Pancreas (tissue), 10 donors: ENCODE measurements around the gene HCAR2. TPM values are rescaled to one million over a fixed set of nuclear protein-coding genes. Genes with fewer than 3 reads are reported as not detected.
A peak's percentile ranks its signal among the peaks of the same experiment; 100 is the strongest.
"Not testable (repeated sequence)": the region's sequence is repeated elsewhere in the genome, so short reads cannot be mapped to it uniquely, and the experiment has no call there.

Experiments
- ATAC-seq, 4 donors: fragments of 200-7000 bp; cut with Tn5 transposase; one replicate each; pipeline versions ENCODE4 v1.8.0 to v1.9.1; 2020; ENCODE audit warnings: mild to moderate bottlenecking in 4 of 4, moderate library complexity in 4 of 4
- DNase-seq, 6 donors: peaks; one replicate each; pipeline ENCODE4 v3.0.0-alpha.2; 2020
- FAIRE-seq: peaks from 2 replicates; lab custom pipeline; 2012; peaks lifted over from hg19 to GRCh38; lab: Jason Lieb, UNC
- H3K27ac ChIP-seq, 4 donors: fragments of 200-600 bp; sonication (generic); 1 replicate in 3 of 4; 2 replicates in 1 of 4; pipeline versions ENCODE4 v1.5.0 to v1.8.0; 2020
- H3K27me3 ChIP-seq, 4 donors: fragments of 200-600 bp; one replicate each; pipeline ENCODE4 v1.8.0; 2021
- H3K36me3 ChIP-seq, 3 donors: fragments of 200-600 bp; sonication (generic) in 1 of 3; one replicate each; pipeline versions ENCODE4 v1.5.0 to v1.8.0; 2020 to 2021
- H3K4me1 ChIP-seq, 3 donors: fragments of 200-600 bp; one replicate each; pipeline ENCODE4 v1.8.0; 2021
- H3K4me3 ChIP-seq, 4 donors: fragments of 200-600 bp; sonication (generic) in 2 of 4; one replicate each; pipeline versions ENCODE4 v1.5.0 to v1.8.0; 2020 to 2021
- H3K9me3 ChIP-seq, 4 donors: fragments of 200-600 bp; one replicate each; pipeline ENCODE4 v1.8.0; 2021
- WGBS, 2 donors: extraction: QIAGEN DNeasy Blood & Tissue Kit; methylation state at CpG; one replicate each; pipeline ENCODE4 v1.1.7; 2013; 5-methylcytosine and 5-hydroxymethylcytosine counted together
- intact Hi-C, 3 donors: fragments of 100-400 bp; cut with DNase I; formaldehyde crosslinking; loops; one replicate each; pipeline versions ENCODE4 v1.11.1 to v1.14.2; 2022
- polyA plus RNA-seq, 2 donors: library from polyadenylated mRNA; stranded (reverse); fragments of 200-250 nt; gene quantifications; one replicate each; pipeline ENCODE4 v1.2.3, GENCODE V29; 2013
- total RNA-seq, 6 donors: library from RNA; stranded (reverse); fragmentation: NEBNext Ultra II Directional in 4 of 6; extraction: Animal tissue kit (Norgen Biotek cat#: 25700) in 4 of 6; gene quantifications; one replicate each; pipeline versions ENCODE4 v1.2.1 to v1.2.4, GENCODE V29; 2021 to 2023
- TF ChIP-seq, protein P1 (sequence below), 4 donors: fragments of 200-600 bp; sonication (generic) in 3 of 4; IDR thresholded peaks; one replicate each; pipeline versions ENCODE4 v1.5.0 to v1.8.0; 2021; ENCODE audit warnings: antibody characterized with exemption in 4 of 4
- donor health status: healthy with polysubstance abuse.
- donor health status: DM: no; HTN: no; CAD: no; lungs with moderate emphysema.
- donor health status: DM: no; HTN: no; CAD: no.
- donor health status: control.
- donor health status: control.
- donor health status: Bipolar disorder and iron deficiency.
- donor health status: DM: yes; HTN: yes; CAD: no.
- donor health status: DM: no; HTN: no; CAD: no.
- donor health status: DM: no; HTN: no; CAD: no.
- donor health status: DM: yes; HTN: yes; CAD: no.

HCAR2 gene
- total RNA-seq (under 1 TPM in 3 of 6 donors, not detected in 3; 0.25 to 0.95 (median 0.35) TPM), polyA plus RNA-seq (under 1 TPM; 0.05 to 0.08 TPM)

DNA sequence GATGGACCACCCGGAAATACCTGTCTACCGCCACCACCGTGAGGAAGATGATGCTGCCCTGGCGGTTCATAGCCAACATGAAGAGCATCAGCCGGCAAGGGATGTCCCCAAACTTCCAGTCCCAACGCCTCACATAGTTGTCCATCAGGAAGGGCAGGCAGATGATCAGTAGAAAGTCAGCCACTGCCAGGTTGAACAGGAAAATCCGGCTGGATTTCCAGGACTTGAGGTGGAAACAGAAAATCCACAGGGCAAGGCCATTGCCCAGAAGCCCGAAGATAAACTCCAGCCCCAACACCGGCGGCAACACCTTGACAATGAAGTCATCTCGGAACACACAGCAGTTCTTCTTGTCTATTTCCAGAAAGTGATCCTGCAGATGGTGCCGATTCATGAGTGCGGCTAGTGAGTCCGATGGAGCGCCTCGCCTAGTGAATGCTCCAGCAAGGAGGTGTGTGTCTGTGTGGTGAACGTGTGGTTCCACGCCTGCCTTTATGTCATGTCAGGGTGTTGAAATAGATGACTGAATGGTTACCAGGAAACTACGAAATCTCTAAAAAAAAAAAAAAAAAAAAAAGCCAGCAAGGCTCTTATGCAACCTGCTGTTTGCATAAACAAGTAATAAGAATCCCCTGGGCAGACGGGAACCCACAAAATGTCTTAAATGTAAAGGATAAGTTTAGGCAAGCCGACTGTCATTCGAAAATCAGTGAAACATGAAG lies at the start of gene HCAR2:
HCAR2 (minus strand) TSS at position 468 of the 722 bp plus-strand sequence; CDS start at position 394, 74 bp downstream.
- H3K36me3 ChIP-seq, H3K9me3 ChIP-seq, H3K27me3 ChIP-seq, H3K4me3 ChIP-seq, FAIRE-seq, intact Hi-C loops, H3K4me1 ChIP-seq, H3K27ac ChIP-seq: not testable (repeated sequence)
- ATAC-seq (peak in 2 of 4 donors; percentile 31 to 64), DNase-seq (peak in 1 of 6 donors; percentile 22)
- 74 to 79% methylated on average over 22 of the region's 22 CpGs for WGBS, 2 donors

DNA sequence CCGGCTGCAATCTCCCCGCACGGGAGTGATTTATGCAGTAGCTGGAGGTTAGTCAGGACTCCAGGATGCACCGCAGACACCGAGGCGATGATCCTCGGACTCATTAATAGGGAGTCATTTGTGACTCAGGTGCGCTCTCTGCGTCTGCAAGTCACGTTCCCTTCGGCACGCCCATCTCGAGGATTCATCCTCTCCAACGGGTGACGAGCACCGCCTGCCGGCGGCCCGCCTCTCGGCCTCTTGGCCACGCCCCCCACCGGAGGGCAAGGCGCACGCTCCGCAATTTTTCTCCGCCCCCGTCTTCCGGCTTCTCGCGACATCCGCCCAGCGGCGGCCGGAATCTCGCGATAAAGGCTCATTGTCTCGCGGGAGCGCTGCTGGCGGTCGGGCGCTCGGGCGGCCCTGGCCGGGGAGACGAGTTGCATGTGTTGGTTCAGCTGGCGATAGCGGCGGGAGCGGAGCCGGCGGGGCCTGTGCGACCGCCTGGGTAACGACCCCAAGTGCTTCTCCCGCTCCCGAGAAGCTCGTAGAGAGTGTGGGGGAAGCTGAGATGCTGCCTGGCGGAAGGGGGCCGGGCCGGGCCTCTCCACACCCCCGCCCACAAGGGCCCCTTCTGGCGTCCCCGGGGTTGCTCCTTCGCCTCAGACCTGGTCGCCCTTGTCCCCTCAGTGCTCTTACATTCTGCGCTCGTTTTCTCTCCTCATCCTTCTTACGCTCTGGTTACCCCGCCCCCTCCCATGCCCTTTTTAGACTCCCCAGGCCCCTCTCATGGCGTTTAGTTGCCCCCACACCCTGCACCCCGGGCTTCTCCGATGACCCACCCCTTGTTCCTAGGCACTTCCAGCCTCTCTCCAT lies 49.5 kb upstream of the HCAR2 start, which contains the start of gene DENR:
DENR (plus strand) TSS at position 361 of the 855 bp plus-strand sequence. CDS start 878 bp downstream, outside the sequence.
- H3K4me1 ChIP-seq: peaks cover 5 to 10% (median 8%) of the 10 kb centered on the region in 3 donors
- peak; percentile 98 to 100 (median 99) for ATAC-seq
- peak within 1 kb of the TSS; percentile 66 to 96 (median 84) for H3K4me3 ChIP-seq
- intact Hi-C loops: no loop called here
- no peaks in the 10 kb centered on the region for H3K27me3 ChIP-seq
- no peaks in the 10 kb centered on the region for H3K36me3 ChIP-seq
- TF ChIP-seq, protein P1, sequence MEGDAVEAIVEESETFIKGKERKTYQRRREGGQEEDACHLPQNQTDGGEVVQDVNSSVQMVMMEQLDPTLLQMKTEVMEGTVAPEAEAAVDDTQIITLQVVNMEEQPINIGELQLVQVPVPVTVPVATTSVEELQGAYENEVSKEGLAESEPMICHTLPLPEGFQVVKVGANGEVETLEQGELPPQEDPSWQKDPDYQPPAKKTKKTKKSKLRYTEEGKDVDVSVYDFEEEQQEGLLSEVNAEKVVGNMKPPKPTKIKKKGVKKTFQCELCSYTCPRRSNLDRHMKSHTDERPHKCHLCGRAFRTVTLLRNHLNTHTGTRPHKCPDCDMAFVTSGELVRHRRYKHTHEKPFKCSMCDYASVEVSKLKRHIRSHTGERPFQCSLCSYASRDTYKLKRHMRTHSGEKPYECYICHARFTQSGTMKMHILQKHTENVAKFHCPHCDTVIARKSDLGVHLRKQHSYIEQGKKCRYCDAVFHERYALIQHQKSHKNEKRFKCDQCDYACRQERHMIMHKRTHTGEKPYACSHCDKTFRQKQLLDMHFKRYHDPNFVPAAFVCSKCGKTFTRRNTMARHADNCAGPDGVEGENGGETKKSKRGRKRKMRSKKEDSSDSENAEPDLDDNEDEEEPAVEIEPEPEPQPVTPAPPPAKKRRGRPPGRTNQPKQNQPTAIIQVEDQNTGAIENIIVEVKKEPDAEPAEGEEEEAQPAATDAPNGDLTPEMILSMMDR (IDR thresholded peaks at IDR 0.05): peak; percentile 47 to 65 (median 53)
- DNase-seq: peak; percentile 98 to 100 (median 100)
- H3K27ac ChIP-seq: peak within 1 kb of the TSS; percentile 65 to 76 (median 66)
- no peak for FAIRE-seq
- WGBS, 2 donors: 0% methylated on average over 60 to 73 of the region's 73 CpGs
- H3K9me3 ChIP-seq: no peaks in the 10 kb centered on the region

DNA sequence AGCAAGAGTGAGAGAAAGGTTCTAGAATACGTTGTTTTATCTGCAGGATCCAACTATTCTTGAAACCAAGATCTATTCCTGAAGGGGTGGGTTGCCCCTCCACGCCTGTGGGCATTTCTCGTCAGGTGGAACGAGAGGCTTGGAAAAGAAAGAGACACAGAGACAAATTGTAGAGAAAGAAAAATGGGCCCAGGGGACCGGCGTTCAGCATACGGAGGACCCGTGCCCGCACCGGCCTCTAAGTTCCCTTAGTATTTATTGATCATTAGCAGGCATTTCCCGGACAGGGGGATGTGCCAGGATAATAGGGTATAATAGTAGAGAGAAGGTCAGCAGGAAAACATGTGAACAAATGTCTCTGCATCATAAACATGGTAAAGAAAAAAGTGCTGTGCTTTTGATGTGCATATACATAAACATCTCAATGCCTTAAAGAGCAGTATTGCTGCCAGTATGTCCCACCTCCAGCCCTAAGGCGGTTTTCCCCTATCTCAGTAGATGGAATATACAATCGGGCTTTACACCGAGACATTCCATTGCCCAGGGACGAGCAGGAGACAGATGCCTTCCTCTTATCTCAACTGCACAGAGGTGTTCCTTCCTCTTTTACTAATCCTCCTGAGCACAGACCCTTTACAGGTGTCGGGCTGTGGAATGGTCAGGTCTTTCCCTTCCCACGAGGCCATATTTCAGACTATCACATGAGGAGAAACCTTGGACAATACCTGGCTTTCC lies 47.8 kb upstream of the HCAR2 start:
- H3K4me1 ChIP-seq, intact Hi-C loops, H3K36me3 ChIP-seq, H3K27ac ChIP-seq, H3K4me3 ChIP-seq, H3K27me3 ChIP-seq, FAIRE-seq, DNase-seq, ATAC-seq, H3K9me3 ChIP-seq: not testable (repeated sequence)
- 73 to 74% methylated on average over 17 of the region's 17 CpGs for WGBS, 2 donors

DNA sequence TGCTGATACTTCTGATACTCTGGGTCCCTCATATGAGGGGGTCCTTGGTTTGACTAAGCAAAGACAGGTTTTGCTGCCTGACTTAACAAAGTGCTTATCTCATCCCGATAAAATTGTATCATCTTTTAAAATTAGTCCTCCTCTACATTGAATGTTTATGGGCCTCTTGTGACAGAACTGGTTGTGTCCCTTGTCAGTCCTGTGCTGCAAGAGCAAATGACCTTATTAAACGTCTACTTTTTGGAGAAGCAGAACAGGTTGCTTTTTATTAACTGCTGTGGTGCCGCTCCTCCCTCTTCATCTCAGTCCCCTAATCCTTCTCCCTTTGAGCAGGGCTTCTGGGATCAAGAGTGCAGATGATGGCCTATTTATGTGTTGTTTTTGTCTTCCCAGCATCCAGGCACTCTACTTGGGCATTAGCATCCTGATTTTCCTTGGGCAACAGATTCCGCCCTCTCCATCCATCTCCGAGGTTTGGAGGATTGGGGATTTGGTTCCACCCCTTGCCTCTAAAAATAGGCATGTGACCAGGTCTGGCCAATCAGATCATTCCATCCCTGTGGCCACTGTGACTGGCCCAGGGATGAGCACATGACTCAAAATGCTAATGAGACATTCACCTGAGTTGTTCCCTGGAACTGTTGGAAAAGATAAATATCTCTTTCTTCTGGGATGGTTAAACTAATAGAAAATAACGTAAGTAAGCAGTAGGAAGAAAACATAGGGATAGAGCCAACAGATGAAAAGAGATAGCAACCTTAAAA lies 46.6 kb upstream of the HCAR2 start:
- Histone ChIP-seq H3K27ac (no peak overlapping the region), H3K27me3 (no peaks in the 10 kb centered on the region), H3K36me3 (no peaks in the 10 kb centered on the region), H3K4me3 (no peak overlapping the region), H3K4me1 (peaks cover 5 to 10% (median 8%) of the 10 kb centered on the region in 3 donors), H3K9me3 (no peaks in the 10 kb centered on the region)
- ATAC-seq (no peak), DNase-seq (no peak), FAIRE-seq (no peak)
- TF ChIP-seq, protein P1 (IDR thresholded peaks at IDR 0.05): no peak
- 63 to 74% methylated on average over 6 of the region's 6 CpGs for WGBS, 2 donors
- intact Hi-C loops: loop anchor here in 1 of 3 donors (10.0 kb wide), 1 partner anchor 105 kb away; no protein-coding TSS in a partner anchor
